ENCODE results near the gene CSNK1G2.

Gene CSNK1G2

DNA sequence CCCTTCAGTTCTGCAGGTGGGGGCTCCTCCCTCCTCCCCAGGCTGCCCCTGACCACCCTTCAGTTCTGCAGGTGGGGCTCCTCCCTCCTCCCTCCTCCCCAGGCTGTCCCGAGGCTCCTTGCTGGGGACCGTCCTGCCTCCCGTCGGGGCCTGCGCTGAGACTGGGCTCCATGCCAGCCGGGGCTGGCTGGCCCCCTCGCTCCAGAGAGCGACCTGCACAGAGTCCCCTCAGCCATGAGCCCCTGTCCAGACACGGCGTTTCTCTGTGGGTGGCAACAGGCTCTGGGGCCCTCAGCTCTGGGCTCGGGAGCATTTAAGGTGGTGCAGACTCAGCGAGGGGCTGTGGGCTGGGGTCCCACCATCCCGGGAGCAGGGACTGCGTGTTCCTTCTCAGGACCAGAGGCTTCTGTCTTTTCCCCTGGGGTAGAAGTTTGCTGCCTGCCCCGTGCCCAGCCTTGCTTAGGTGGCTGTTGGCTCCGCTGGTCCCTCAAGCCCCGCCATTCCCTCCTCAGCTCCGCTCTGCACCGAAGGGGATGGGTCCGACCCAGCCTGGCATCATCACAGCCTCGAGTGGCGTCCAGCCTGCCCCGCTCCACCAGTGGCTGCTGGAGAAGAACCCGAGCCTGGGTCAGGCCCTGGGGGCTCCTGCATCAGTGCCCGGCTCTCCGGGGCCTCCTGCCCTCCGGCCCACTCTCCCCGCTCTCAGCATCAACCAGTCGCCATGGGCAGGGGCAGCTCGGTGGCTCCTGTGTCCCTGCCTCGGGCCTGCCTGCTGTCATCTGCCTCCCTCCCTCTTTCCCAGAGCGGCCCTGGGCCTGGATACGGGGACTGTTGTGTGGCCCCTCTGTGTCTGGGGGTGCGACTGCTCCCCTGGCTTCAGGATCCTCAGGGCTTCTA lies 27.6 kb downstream of the CSNK1G2 start:
- no peak for DNase-seq (ENCODE audit: low read depth)

DNA sequence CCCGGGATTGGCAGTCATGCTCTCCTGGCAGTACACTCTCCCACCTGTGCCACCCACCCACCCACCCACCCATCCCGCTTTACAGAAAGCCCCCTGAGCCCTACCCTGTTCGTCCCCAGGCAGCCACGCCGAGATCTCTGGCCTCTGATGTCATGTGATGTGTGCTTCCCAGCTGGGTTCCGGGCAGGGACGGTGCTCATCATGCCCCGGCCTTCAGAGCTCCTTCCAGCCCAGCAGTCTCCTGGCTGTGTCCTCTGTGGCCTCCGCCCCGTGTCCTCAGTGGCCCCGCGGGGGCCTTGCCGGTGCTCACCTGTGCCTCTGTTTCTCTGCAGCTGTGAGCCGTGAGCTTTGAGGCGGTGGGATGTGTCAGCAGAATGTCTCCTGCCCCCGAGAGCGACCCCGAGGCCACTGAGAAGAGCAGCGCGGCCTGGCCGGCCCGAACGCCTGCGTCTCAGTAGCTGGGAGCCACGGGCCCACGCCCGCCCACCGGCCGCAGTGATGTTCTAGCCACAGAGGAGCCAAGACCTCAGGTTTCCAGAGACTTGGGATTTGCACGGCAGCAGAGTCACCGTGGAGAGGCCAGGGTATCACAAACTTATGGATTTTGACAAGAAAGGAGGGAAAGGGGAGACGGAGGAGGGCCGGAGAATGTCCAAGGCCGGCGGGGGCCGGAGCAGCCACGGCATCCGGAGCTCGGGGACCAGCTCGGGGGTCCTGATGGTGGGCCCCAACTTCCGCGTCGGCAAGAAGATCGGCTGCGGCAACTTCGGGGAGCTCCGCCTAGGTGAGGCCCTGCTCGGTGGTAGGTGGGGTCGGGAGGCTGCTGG lies 28.4 kb downstream of the CSNK1G2 start:
- DNase-seq (ENCODE audit: low read depth), result no peak

DNA sequence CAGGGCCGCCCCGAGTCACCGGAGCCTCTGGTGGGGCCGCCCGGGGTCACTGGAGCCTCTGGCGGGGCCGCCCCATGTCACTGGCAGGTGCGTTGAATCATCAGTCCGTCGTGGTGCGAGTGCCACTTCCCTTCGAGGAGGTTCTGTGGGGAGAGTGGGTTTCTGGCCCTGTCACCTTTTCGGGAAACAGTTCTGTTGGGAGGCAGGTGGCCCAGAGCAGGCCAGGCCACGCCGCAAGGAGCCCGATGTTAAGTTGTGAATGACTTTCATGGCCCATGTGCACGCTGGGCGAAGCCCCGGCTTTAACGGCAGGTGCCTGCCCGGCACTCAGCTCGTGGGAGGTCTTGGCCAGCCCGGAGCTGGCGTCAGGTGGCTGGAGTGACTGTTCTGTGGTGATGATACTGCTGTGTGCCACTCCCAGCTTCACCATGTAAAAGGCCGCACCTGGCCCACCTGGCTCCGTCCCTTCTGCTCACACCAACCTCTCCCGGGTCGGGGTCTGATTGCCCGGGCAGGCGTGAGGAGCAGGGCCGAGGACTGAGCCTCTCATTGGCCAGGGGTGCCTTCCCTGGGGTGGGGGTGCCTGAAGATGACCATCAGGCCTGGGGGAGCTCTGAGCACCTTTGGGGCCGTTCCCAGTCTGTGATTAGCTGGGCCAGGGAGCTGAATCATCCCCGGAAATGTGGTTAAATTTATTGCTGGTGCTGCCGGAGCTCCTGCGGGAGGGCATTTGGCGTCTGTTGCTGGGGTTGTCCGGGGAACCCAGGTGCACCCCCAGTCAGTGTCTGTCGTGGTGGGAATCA lies 29.2 kb downstream of the CSNK1G2 start:
- no peak for DNase-seq (ENCODE audit: low read depth)

DNA sequence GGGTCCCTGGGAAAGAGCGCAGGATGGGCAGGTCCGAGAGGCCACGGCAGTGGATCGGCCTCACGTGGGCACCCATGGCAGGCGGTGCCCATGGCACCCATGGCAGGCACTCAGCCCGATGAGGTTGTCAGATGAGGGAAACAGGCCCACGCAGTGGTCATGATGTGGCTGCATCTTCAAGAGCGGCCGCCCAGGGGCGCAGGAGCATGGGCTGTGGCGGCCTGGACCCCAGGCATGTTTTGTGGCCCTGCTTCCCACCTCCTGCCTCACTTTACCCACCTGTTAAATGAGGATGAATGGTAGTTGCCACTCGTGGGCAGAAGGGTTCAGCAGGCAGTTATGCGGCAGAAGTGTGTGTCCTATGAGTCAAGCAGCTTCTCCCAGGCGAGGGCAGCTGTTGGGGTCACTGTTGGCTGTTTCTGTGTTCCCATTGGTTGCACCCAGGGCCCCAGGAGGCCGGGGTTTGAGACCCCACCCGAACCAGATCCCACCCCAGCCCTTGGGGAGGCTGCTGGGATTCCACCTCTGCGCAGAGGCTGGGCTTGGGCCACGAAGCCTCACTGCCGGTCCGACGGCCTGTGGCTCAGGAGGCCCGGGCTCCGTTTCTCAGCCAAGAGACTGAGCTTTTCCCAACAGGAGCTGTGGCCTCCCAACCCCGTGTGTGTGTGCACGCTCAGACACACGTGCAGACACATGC lies 30.0 kb downstream of the CSNK1G2 start:
- no peak for DNase-seq (ENCODE audit: low read depth)

DNA sequence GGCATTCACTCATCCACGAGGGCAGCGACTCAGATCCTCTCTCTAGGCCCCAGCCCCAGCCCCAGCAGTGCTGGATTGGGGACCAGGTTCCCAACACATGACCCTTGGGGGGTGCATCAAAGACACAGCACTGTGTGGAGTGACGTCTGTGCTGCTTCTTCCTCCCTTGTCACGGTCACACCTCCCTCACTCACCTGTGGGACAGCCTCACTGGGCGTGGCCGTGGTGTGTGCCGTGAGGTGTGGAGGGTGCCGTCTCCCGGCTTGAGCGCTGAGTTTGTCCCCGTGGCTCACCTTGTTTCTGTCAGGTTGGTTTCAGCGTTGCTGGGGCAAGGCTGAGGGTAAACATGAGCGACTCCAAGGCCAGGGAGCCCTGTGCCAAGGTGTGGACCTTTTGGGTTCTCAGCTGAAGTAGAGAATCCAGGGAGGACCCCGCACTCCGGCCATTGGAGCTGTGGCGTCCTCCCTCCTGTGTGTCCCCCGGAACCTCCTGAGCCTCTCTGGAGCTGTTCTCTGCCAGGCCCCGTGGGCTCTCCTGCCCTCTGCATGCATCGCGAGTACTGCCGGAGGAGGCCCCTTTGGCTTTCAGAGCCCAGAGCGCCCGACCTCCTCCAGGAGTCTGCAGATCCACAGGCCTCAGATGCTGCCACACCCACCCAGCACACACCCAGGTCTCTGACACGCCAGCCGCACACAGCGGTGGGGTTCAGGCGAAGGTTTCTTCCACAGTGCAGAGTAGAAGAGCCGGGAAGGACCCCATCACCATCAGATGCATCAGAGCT lies 33.6 kb downstream of the CSNK1G2 start:
- no peak for DNase-seq (ENCODE audit: low read depth)

DNA sequence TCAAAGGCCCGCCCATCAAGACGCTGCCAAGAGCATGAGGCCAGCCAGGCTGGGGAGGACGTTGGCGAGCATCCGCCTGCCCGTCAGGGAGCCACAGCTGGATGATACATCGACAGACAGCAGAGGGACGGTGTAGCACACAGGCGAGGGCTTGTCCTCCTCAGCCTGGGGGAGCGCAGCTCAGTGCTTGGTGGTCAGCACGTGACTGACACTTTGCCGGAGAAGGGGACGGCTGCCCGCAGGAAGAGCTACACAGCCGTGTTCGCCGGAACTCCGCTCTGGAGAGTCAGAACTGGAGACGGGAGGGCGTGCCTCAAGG lies 34.1 kb downstream of the CSNK1G2 start:
- peak; percentile 31 for DNase-seq (ENCODE audit: low read depth)

DNA sequence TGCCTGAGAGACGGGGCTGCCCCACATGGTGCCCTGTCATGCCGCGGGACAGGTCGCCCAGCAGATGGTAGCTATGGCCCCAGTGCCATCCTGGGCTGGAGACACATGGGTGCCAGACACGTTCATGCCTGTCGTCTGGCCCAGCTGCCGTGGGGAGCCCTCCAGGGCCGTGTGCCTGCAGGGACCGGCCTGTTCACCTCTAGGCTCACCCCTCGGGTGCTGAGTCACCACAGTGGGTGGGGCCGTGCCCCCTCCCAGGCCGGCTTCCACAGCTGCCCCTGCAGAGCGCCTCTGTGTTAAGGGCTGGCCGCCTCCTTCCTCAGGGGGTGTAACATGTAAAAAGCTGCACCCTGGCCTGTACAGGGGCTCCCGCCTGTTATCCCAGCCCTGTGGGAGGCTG lies 36.1 kb downstream of the CSNK1G2 start:
- no peak for DNase-seq (ENCODE audit: low read depth)

DNA sequence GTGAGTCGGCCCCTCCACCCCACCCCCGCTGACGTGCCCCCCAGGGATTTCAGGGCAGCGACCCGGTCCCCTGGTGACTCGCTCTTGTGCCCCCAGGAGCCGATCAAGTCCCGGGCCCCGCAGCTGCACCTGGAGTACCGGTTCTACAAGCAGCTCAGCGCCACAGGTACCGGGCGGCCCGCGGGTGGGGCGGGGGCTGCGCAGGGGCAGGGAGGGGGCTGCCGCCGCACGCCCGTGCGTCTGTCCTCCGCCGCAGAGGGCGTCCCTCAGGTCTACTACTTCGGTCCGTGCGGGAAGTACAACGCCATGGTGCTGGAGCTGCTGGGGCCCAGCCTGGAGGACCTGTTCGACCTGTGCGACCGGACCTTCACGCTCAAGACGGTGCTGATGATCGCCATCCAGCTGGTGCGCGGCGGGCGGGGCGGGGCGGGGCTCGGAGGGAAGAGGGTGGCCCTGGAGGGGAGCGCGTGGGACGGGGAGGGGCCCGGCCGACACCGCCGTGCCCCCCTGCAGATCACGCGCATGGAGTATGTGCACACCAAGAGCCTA lies 37.4 kb downstream of the CSNK1G2 start:
- DNase-seq (ENCODE audit: low read depth), result no peak

DNA sequence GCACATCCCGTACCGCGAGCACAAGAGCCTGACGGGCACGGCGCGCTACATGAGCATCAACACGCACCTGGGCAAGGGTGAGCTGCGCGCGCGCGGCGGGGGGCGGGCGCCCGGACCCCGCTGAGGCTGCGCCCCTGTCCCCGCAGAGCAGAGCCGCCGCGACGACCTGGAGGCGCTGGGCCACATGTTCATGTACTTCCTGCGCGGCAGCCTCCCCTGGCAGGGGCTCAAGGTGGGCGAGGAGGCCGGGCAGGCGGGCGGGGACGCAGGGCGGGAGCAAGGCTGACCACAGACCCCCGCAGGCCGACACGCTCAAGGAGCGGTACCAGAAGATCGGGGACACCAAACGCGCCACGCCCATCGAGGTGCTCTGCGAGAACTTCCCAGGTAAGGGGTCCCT lies 38.0 kb downstream of the CSNK1G2 start:
- DNase-seq (ENCODE audit: low read depth), result no peak

DNA sequence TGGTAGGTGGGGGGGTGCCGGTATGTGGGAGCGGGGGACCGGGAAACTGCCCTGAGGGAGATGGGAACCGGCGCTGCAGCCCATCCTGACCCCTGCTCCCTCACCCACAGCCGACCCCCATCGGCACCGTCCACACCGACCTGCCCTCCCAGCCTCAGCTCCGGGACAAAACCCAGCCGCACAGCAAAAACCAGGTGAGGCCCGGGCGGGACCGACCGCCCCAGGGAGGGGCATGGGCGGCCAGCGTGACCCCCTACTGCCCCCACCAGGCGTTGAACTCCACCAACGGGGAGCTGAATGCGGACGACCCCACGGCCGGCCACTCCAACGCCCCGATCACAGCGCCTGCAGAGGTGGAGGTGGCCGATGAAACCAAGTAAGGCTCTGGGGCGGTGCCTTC lies 38.7 kb downstream of the CSNK1G2 start:
- no peak for DNase-seq (ENCODE audit: low read depth)

DNA sequence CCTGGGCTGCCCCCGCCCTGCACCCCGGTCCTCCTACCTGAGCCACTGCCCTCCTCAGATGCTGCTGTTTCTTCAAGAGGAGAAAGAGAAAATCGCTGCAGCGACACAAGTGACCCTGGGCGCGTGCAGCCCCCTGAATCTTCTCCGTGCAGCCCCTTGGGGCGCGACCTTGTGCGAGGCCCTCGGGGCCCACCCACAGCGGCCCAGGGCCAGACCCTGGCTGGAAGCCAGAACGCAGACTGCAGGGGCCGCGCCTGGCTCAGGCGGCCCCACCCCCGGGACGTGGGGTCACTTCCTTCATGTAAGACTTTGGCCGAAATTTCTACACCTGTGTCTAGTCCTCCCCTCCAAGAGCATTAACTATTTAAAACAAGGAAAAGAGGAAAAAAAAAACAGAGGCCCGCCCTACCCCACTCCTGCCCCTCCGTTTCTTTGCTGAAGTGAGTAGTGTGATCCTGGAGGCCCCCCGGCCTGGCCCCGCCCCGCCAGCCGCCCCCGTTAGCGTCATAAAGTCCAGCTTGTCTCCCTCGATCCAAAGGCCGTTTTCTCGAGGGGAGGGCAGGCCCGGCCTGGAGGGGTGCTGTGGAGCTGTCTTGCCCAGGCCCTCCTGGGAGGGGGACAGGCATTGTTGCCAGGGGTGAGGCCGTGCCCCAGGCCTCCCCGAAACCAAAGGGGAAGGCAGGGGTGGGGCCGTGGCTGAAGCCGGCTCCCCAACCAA lies 39.3 kb downstream of the CSNK1G2 start:
- DNase-seq (ENCODE audit: low read depth), result no peak

DNA sequence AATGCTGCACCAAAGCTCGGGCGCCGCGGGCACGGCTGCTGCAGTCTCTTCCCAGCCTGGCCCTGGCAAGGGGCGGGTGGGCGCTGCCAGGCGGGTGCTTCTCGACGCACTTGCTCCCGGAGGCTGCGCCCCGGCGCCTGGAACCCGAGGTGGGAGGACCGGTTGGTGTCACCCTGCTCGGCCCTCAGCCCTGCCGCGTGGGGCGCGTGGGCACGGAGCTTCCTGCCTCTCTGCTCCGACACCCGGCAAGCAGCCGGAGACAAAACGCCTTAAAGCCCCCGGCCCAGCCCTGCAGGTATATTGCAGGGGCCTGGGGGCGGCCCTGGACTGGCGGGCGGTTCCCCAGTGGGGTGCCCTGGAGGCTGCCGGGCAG lies 39.8 kb downstream of the CSNK1G2 start:
- no peak for DNase-seq (ENCODE audit: low read depth)

DNA sequence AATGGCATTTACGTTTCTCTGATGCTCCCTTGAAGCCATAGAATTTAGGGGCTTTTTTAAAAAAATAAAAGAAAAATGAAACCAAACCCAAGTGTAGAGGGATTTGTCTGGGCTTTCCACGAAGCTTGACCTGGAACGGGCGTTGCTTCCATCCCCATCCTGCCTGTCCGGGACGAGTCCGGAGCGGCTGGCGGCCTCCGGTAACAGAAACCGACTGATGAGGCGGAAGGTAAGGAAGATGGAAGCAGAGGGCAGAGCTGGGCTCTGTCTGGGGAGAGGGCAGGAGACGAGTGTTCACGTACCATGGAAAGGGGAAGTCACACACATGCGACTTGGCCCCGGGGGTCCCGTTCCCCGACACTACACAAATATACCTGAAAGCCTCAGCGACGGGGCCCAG lies 40.3 kb downstream of the CSNK1G2 start:
- DNase-seq (ENCODE audit: low read depth), result no peak

DNA sequence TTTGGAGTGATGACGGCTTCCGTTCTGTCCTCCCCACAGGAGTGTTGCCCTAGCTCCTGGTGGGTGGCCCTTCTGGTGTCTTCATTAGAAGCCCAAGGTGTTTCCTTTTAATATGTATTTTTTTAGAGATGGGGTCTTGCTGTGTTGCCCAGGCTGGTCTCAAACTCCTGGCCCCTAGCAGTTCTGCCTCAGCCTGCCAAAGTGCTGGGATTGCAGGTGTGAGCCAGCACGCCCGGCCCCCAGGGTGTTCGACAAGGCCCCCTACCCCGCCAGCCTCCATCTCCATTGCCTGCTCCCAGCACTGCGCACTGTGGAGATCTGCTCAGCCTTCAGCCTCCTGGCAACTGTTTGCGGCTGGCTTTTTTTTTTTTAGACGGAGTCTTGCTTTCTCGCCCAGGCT lies 43.4 kb downstream of the CSNK1G2 start:
- no peak for DNase-seq (ENCODE audit: low read depth)

DNA sequence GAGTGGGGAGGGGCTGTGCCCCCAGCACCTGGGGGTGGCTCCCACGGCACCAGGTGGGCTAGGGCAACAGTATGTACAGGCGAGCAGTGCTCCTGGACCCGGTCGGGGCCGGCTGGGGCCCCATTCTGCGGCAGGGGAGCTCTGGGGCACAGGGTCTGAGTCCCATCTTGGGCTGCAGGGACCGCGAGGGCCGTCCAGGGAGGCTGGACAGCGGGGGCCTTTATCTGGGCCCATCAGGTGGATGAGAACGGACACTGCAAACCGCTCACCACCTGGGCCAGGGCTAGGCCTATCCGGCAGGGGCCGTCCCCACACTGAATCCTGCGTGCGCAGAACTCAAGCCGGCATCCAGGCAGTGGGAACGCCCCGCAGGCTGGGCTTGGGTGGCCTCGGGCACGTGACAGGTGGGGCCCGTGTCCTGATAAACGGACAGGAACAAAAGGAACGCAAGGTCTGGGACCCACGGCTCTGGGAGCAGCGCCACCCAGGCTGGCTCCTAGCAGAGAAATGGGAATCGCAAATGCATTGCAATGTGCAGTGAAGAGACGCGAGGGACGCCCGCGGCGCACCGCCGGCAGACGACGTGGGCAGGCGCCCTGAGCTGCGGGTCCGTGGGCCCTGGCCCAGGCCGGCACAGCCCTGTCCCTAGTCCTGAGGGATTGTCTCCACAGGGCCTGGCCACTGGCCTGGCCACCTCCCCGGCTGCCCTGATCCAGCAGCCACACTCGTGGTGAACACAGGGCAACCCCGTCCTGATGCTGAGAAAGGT lies 44.8 kb downstream of the CSNK1G2 start:
- no peak for DNase-seq (ENCODE audit: low read depth)

DNA sequence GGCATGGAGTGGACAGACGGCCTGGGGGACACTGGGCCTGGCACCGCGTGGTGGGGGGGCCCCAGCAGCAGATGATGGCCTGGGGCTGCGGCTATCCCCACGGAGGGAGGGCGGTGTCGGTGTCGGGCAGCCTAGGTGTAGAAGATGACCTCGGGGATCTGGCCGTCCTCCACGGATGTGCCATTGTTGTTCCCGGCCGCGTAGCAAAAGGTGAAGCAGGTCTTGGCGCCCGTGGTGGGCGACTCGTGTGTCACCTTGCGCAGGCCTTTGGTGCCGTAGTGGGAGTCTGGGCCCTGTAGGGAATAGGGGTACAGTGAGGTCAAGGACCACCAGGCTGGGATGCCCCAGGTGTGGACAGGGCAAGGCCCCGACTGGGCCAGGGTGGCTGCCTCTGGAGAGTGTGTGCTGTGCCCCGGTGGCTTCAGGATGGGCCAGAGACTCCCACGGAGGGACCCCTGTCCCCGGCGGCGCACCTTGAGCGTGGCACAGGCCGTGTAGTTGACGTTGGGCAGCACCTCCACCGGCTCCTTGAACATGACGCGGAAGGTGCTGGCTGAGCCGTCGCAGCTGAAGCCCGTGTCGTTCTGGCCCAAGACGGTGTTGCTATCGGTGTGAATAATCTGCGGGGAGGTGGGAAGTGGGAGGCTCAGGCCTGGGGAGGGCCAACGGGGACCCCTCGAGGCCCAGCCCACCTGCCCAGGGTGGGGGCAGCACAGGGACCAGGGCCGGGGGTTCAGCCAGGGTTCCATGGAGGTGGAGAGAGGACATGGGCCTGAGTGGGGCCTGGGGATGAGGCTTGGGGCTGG lies 45.6 kb downstream of the CSNK1G2 start:
- DNase-seq (ENCODE audit: low read depth), result no peak

DNA sequence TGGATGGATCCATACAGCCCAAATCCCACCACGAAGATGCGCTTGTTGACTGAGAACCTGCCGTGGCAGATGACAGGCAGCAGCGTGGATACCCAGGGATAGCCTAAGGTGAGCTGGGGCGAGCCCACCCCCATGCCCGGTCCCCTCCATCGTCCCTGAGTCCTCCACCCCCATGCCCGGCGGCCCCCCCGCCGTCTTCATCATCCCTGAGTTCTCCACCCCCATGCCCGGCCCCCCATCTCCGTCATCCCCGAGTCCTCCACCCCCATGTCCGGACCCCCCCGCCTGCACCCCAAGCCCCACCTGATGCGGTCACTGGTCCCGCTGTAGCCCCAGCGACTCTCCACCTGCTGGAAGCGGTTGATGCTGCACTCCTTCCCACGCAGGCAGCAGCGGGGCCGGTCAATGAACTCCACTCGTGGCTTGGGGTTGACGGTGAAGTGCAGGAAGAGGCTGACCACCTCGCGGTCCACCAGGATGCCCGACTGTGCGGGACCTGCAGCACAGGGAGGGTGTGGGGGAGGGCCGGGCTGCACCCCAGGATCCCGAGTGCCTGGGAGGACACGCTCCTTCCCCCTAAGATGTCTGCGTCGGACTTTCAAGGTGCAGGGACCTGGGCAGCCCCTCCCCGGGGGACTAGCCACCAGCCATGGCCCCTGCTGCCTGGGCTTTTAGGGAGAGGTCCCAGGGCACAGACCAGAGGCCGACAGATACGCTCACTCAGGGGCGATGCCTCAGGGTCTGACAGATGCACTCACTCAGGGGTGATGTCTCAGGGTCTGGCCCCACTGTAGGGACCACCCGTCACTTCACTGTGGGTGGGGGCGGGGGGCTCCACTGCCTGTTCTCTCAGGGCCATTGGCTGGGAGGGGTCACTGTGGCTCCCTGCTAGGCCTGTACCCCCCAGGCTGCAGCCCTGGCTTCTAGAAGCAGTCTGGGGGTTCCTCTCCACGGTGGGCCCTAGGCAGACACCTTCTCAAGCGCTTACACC lies 46.5 kb downstream of the CSNK1G2 start:
- DNase-seq (ENCODE audit: low read depth), result no peak
